Endothelial cell of umbilical vein (primary cell): ENCODE results near the gene TAB3. TPM values are rescaled to one million over a fixed set of nuclear protein-coding genes. Genes with fewer than 3 reads are reported as not detected.
A peak's percentile ranks its signal among the peaks of the same experiment; 100 is the strongest.

ENCODE experiments used
- BruUV-seq: library from RNA; stranded (reverse); fragments of 400-500 nt; replicated peaks from 2 replicates; lab custom pipeline; 2021; lab: Mats Ljungman, UMichigan
- CTCF ChIA-PET: fragments of 300-600, 350-600 bp; sonication (Branson Sonifier 250); formaldehyde crosslinking; loops from one replicate; lab custom pipeline; 2021; ENCODE audit warnings: antibody characterized with exemption, inconsistent platforms; lab: Charles Lee
- POLR2A ChIA-PET: fragments of 300-600, 350-600 bp; sonication (Branson Sonifier 250); formaldehyde crosslinking; loops from one replicate; lab custom pipeline; 2021; ENCODE audit warnings: antibody characterized with exemption, inconsistent platforms; lab: Charles Lee
- DNase-seq: peaks from one replicate; pipeline ENCODE4 v3.0.0-alpha.2; 2011; ENCODE audit warnings: low read depth, low spot score
- FAIRE-seq: peaks from 2 replicates; lab custom pipeline; 2011; peaks lifted over from hg19 to GRCh38; lab: Jason Lieb, UNC
- H2AFZ ChIP-seq: 2 replicates; pipeline ENCODE4 v1.6.0; 2012; ENCODE audit warnings: low read depth, low read length, control low read depth, inconsistent platforms
- H3K27ac ChIP-seq: 2 replicates; pipeline ENCODE4 v1.5.1; 2011; ENCODE audit warnings: low read depth, mild to moderate bottlenecking, control low read depth, low read length, moderate library complexity; ENCODE audit not compliant: insufficient read depth
- H3K27me3 ChIP-seq, 2 experiments: 2 replicates each; pipeline versions ENCODE4 v1.6.0 to v1.6.1; 2011; ENCODE audit warnings: low read length in 2 of 2, mixed read lengths in 1 of 2; ENCODE audit not compliant: control insufficient read depth in 2 of 2, insufficient read depth in 2 of 2
- H3K36me3 ChIP-seq, 2 experiments: 2 replicates in 1 of 2; 3 replicates in 1 of 2; pipeline ENCODE4 v1.5.1; 2011; ENCODE audit warnings: low read length in 2 of 2, mild to moderate bottlenecking in 1 of 2, moderate library complexity in 1 of 2; ENCODE audit not compliant: control insufficient read depth in 2 of 2, insufficient read depth in 2 of 2; ENCODE audit errors: extremely low read depth in 1 of 2
- H3K4me1 ChIP-seq: 3 replicates; pipeline ENCODE4 v1.5.1; 2011; ENCODE audit warnings: mild to moderate bottlenecking, low read length; ENCODE audit not compliant: control insufficient read depth, insufficient read depth; ENCODE audit errors: extremely low read depth
- H3K4me2 ChIP-seq: 2 replicates; pipeline ENCODE4 v1.6.1; 2011; ENCODE audit warnings: low read length, control low read depth, mixed read lengths; ENCODE audit not compliant: insufficient read depth
- H3K4me3 ChIP-seq, 3 experiments: fragments of 200-600 bp in 1 of 3; sonication (generic), shearing (Covaris generic) in 1 of 3; replicated peaks in 1 of 3; 2 replicates each; pipeline ENCODE4 v1.5.1; 2011 to 2016; ENCODE audit warnings: control low read depth in 3 of 3, low read length in 3 of 3, mild to moderate bottlenecking in 2 of 3, inconsistent platforms in 1 of 3, low read depth in 1 of 3, moderate library complexity in 1 of 3; ENCODE audit not compliant: insufficient read depth in 1 of 3
- H3K79me2 ChIP-seq: 2 replicates; pipeline ENCODE4 v1.6.0; 2012; ENCODE audit warnings: low read length, inconsistent platforms; ENCODE audit not compliant: control insufficient read depth, insufficient read depth
- H3K9ac ChIP-seq: replicated peaks from 2 replicates; pipeline ENCODE3; 2011; ENCODE audit warnings: low read length, control low read depth; ENCODE audit not compliant: insufficient read depth; ENCODE audit errors: extremely low read depth
- H3K9me1 ChIP-seq: replicated peaks from 3 replicates; pipeline ENCODE4 v1.6.0; 2011; ENCODE audit warnings: mild to moderate bottlenecking, low read length; ENCODE audit not compliant: control insufficient read depth, insufficient read depth; ENCODE audit errors: extremely low read depth
- H3K9me3 ChIP-seq: replicated peaks from 2 replicates; pipeline ENCODE4 v1.5.1; 2012; ENCODE audit warnings: low read length, inconsistent platforms; ENCODE audit not compliant: control insufficient read depth, insufficient read depth
- H4K20me1 ChIP-seq: replicated peaks from 2 replicates; pipeline ENCODE3; 2011; ENCODE audit warnings: mild to moderate bottlenecking, low read length; ENCODE audit not compliant: control insufficient read depth, insufficient read depth; ENCODE audit errors: extremely low read depth
- EZH2 ChIP-seq: IDR thresholded peaks from 2 replicates; pipeline ENCODE4 v1.6.1; 2012; ENCODE audit warnings: borderline replicate concordance, low read depth, mild to moderate bottlenecking, moderate library complexity, low read length, inconsistent platforms; ENCODE audit not compliant: severe bottlenecking
- FOS ChIP-seq: IDR thresholded peaks from 2 replicates; pipeline ENCODE4 v1.6.1; 2011; ENCODE audit warnings: mild to moderate bottlenecking, low read length, moderate library complexity, borderline replicate concordance; ENCODE audit not compliant: insufficient read depth
- GATA2 ChIP-seq: IDR thresholded peaks from 2 replicates; pipeline ENCODE4 v1.7.0; 2011; ENCODE audit warnings: low read depth, mild to moderate bottlenecking, moderate library complexity, mixed read lengths, low read length; ENCODE audit not compliant: insufficient read length, insufficient read depth
- JUN ChIP-seq: IDR thresholded peaks from 2 replicates; pipeline ENCODE4 v1.6.1; 2011; ENCODE audit warnings: borderline replicate concordance, low read depth; ENCODE audit not compliant: insufficient read length, insufficient read depth
- MYC ChIP-seq: IDR thresholded peaks from one replicate; pipeline ENCODE4 v1.6.1; 2011; ENCODE audit warnings: mild to moderate bottlenecking, low read depth, low read length
- POLR2A ChIP-seq: IDR thresholded peaks from 2 replicates; pipeline ENCODE4 v1.6.1; 2012; ENCODE audit warnings: low read depth, mild to moderate bottlenecking, control low read depth, low read length
- POLR2AphosphoS5 ChIP-seq: IDR thresholded peaks from 2 replicates; pipeline ENCODE4 v1.6.1; 2012; ENCODE audit warnings: low read depth, mild to moderate bottlenecking, control low read depth, low read length, moderate library complexity; ENCODE audit not compliant: insufficient read depth
- dilution Hi-C: fragments of 300-500 bp; cut with MboI; formaldehyde crosslinking; loops from one replicate; pipeline ENCODE4 v1.15.0; 2019; ENCODE audit warnings: low sequenced_read_pairs; ENCODE audit not compliant: extremely low pct_ligation_motif_present
- intact Hi-C: fragments of 100-400 bp; cut with micrococcal nuclease; formaldehyde crosslinking; loops from one replicate; pipeline ENCODE4 v1.10.0; 2022
- polyA plus RNA-seq, 4 experiments: library from polyadenylated mRNA; depleted of rRNA in 3 of 4; stranded (reverse) in 3 of 4; unstranded in 1 of 4; fragments of >200 nt; gene quantifications; 2 replicates each; pipeline versions ENCODE4 v1.2.1 to v1.2.3, GENCODE V29; 2011 to 2012; ENCODE audit warnings: missing spikeins in 1 of 4
- total RNA-seq: library from RNA; stranded (reverse); gene quantifications from 2 replicates; pipeline ENCODE4 v1.2.3, GENCODE V29; 2021
- TF ChIP-seq, protein P1 (sequence below), 2 donors: IDR thresholded peaks; 1 replicate in 1 of 2; 2 replicates in 1 of 2; pipeline ENCODE4 v1.5.1; 2011; ENCODE audit warnings: low read length in 2 of 2, mild to moderate bottlenecking in 2 of 2, moderate library complexity in 2 of 2, control low read depth in 1 of 2, inconsistent platforms in 1 of 2, low read depth in 1 of 2; ENCODE audit not compliant: insufficient read depth in 1 of 2; ENCODE audit errors: extremely low read depth in 1 of 2
- TF ChIP-seq, protein P2 (sequence below): IDR thresholded peaks from 2 replicates; pipeline ENCODE4 v1.6.1; 2011; ENCODE audit not compliant: insufficient read depth, insufficient read length

Gene TAB3
- total and polyA plus RNA-seq, 2 donors (not counting 3 experiments of a cell fraction or from before 2014, with no cell fraction given), result 11.5 to 11.7 TPM

DNA sequence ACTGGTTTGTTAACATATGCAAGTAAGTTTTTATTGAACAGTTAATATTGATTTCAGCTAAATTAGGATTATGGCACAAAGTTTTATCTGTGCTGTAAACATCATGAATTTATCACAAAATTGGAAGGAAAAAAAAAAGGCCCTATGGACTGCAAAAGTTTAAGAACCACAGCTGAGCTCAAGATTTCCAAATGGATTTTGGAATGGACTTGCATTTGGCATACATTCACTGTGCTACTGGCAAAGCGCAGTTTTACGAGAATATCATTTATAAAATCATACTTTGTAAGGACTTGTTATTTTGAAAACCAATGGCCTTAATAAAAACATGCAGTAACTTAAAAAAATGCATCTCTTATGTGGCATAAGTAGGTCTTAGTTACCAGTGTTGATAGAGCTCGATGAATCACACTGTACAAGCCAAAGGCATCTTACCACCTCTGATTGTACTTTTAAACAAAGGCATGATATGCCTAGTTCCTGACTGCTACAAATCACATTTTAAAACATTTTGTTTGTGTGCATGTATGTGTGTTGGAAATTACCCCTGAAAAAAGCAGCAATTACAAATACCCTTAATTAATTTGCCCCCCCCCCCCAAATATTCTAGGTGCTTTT, 58.6 kb downstream of the TAB3 start:
- BruUV-seq, result no TSS peak

DNA sequence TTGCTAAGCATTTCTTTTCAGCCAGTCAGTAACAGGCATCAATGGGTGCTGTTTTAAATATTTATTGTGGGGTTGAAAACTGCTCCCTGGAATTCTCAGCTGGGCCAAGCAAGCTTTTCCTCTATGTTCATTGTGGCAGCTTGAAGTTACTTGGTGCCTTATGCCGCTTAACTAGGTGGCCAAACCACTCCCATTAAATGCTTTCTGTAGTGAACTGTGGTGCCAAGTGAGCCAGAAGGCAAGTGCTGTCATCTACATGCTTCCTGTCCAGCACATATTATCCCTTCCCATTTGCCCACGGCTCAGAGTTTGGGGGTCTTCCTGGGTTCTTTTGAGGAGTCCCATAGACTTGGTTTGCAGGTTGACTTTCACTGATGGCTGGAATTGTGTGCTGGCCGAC, 64.8 kb downstream of the TAB3 start:
- Histone ChIP-seq H3K27me3 (peaks cover 0 to 2% of the 10 kb centered on the region in 2 experiments), H4K20me1 (no peaks in the 10 kb centered on the region), H3K9me3 (no peaks in the 10 kb centered on the region), H3K79me2 (no peaks in the 10 kb centered on the region), H3K36me3 (no peaks in the 10 kb centered on the region), H3K9me1 (no peaks in the 10 kb centered on the region), H3K9ac (no peak overlapping the region), H3K4me1 (no peaks in the 10 kb centered on the region), H3K4me3 (no peak overlapping the region), H3K27ac (no peak overlapping the region), H2AFZ (no peak overlapping the region), H3K4me2 (no peak overlapping the region)
- TF ChIP-seq MYC (no peak), JUN (no peak), POLR2AphosphoS5 (no peak), EZH2 (no peak)
- TF ChIP-seq, protein P1, sequence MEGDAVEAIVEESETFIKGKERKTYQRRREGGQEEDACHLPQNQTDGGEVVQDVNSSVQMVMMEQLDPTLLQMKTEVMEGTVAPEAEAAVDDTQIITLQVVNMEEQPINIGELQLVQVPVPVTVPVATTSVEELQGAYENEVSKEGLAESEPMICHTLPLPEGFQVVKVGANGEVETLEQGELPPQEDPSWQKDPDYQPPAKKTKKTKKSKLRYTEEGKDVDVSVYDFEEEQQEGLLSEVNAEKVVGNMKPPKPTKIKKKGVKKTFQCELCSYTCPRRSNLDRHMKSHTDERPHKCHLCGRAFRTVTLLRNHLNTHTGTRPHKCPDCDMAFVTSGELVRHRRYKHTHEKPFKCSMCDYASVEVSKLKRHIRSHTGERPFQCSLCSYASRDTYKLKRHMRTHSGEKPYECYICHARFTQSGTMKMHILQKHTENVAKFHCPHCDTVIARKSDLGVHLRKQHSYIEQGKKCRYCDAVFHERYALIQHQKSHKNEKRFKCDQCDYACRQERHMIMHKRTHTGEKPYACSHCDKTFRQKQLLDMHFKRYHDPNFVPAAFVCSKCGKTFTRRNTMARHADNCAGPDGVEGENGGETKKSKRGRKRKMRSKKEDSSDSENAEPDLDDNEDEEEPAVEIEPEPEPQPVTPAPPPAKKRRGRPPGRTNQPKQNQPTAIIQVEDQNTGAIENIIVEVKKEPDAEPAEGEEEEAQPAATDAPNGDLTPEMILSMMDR (IDR thresholded peaks at IDR 0.05; ENCODE audit: extremely low read depth in 1 of 2, insufficient read depth in 1 of 2, low read depth in 1 of 2, low read length in 2 of 2), result no peak
- TF ChIP-seq, protein P2, sequence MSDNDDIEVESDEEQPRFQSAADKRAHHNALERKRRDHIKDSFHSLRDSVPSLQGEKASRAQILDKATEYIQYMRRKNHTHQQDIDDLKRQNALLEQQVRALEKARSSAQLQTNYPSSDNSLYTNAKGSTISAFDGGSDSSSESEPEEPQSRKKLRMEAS, result no peak
- DNase-seq (no peak), FAIRE-seq (peak; percentile 68)
- dilution Hi-C loops, result no loop called here
- no TSS peak for BruUV-seq
- ChIA-PET POLR2A (no interaction called here), CTCF (no interaction called here)
- intact Hi-C loops, result no loop called here

More for the DNA sequence above, 58.6 kb downstream of the TAB3 start:
- Histone ChIP-seq H3K4me2 (no peak overlapping the region), H3K27me3 (no peaks in the 10 kb centered on the region), H3K9me1 (no peaks in the 10 kb centered on the region), H3K4me1 (no peaks in the 10 kb centered on the region), H3K36me3 (no peaks in the 10 kb centered on the region), H3K9ac (no peak overlapping the region), H3K27ac (no peak overlapping the region), H2AFZ (no peak overlapping the region), H3K9me3 (no peaks in the 10 kb centered on the region), H3K79me2 (no peaks in the 10 kb centered on the region), H4K20me1 (no peaks in the 10 kb centered on the region), H3K4me3 (no peak overlapping the region)
- ChIA-PET POLR2A (no interaction called here), CTCF (no interaction called here)
- DNase-seq (no peak), FAIRE-seq (no peak)
- dilution Hi-C loops (no loop called here), intact Hi-C loops (no loop called here)
- no peak for TF ChIP-seq POLR2AphosphoS5
- TF ChIP-seq EZH2, result no peak
- no peak for TF ChIP-seq GATA2
- no peak for TF ChIP-seq FOS
- no peak for TF ChIP-seq POLR2A
